ENCODE data around the gene MCM5. TPM values are rescaled to one million over a fixed set of nuclear protein-coding genes. Genes with fewer than 3 reads are reported as not detected.

MCM5 gene
- total and polyA plus RNA-seq, 2 experiments from 2014 or later, result 288 to 325 TPM

DNA sequence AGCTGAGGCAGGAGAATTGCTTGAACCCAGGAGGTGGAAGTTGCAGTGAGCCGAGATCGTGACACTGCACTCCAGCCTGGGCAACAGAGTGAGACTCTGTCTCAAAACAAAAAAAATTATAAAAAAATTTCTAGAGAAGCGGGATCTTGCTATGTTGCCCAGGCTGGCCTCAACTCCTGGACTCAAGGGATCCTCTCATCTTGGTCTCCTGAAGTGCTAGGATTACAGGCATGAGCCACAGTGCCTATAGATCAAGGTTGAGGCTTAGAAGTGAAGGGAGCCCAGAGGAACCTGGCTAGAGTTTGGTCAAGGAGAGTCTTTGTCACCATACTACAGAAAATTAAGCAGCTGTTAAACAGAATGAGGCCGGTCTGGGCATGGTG lies 1.4 kb upstream of the MCM5 start:
- peaks cover 46% of the 10 kb centered on the region for H3K36me3 Mint-ChIP-seq (ENCODE audit: low read depth)
- H3K9me2 ChIP-seq (ENCODE audit: insufficient read depth), result no peaks in the 10 kb centered on the region
- H3K4me1 Mint-ChIP-seq, result peaks cover 39% of the 10 kb centered on the region
- peak overlapping the region; percentile 26; the same call in 1 of the 3 replicates for H3K4me3 Mint-ChIP-seq
- no peak overlapping the region for H3K4me2 ChIP-seq
- TF ChIP-seq POLR2AphosphoS5 (IDR thresholded peaks at IDR 0.05; ENCODE audit: low read depth) (no peak), STAT1 (IDR thresholded peaks at IDR 0.05; ENCODE audit: unreplicated experiment) (no peak), CREB1 (CRISPR knock-in tag; IDR thresholded peaks at IDR 0.05; ENCODE audit: low read depth) (no peak), NANOG (IDR thresholded peaks at IDR 0.05; ENCODE audit: borderline replicate concordance) (no peak), JUNB (IDR thresholded peaks at IDR 0.05; ENCODE audit: unreplicated experiment) (no peak)
- TF ChIP-seq, protein P1, sequence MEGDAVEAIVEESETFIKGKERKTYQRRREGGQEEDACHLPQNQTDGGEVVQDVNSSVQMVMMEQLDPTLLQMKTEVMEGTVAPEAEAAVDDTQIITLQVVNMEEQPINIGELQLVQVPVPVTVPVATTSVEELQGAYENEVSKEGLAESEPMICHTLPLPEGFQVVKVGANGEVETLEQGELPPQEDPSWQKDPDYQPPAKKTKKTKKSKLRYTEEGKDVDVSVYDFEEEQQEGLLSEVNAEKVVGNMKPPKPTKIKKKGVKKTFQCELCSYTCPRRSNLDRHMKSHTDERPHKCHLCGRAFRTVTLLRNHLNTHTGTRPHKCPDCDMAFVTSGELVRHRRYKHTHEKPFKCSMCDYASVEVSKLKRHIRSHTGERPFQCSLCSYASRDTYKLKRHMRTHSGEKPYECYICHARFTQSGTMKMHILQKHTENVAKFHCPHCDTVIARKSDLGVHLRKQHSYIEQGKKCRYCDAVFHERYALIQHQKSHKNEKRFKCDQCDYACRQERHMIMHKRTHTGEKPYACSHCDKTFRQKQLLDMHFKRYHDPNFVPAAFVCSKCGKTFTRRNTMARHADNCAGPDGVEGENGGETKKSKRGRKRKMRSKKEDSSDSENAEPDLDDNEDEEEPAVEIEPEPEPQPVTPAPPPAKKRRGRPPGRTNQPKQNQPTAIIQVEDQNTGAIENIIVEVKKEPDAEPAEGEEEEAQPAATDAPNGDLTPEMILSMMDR (conservative IDR thresholded peaks at IDR 0.05; ENCODE audit: low read depth in 2 of 2), result no peak
- H3K27me3 ChIP-seq (ENCODE audit: insufficient read depth), result no peaks in the 10 kb centered on the region
- peaks cover 24% of the 10 kb centered on the region for H3K36me3 ChIP-seq (ENCODE audit: insufficient read depth)
- peaks cover 6% of the 10 kb centered on the region for H4K20me1 ChIP-seq (replicated peaks; ENCODE audit: insufficient read depth)
- H2AFZ ChIP-seq, result no peak overlapping the region
- H3F3A ChIP-seq (replicated peaks; ENCODE audit: low read depth), result no peaks in the 10 kb centered on the region; the same call in 1 of the 2 replicates
- H3K27me3 Mint-ChIP-seq (ENCODE audit: insufficient read depth, low read depth, poor library complexity), result peaks cover 20% of the 10 kb centered on the region
- H3K9me3 Mint-ChIP-seq, result no peaks in the 10 kb centered on the region
- H3K27ac ChIP-seq (ENCODE audit: low read depth), result no peak overlapping the region; the same call in 1 of the 2 replicates
- DNase-seq (ENCODE audit: low spot score) (no peak), ATAC-seq (no peak)
- H3K79me2 ChIP-seq (replicated peaks; ENCODE audit: insufficient read depth), result peaks cover 36% of the 10 kb centered on the region
- H3K4me3 ChIP-seq, result no peak overlapping the region
- H3K4me1 ChIP-seq (ENCODE audit: insufficient read depth), result peaks cover 24% of the 10 kb centered on the region
- peak overlapping the region; percentile 100; the same call in 1 of the 2 replicates for H3K27ac Mint-ChIP-seq

DNA sequence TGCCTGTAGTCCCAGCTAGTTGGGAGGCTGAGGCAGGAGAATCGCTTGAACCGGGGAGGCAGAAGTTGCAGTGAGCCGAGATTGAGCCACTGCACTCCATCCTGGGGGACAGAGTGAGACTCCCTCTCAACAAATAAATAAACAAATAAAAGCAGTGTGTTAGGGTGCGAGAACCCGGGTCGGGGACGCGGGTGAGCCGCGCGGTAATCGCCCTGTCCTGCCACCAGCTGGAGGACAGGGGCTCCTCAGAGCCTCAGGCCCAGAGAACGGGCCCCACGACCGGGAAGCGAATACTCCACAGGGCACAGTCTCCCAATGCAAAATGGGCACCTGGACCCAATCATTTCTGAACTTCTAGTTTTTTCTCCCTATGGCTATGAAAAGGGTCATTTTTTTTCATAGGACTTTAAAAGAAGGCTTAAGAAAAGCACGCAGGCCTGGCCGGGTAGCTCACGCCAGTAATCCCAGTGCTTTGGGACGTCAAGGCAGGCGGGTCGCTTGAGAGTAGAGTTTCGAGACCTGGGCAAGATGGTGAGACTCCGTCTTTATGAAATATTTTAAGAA lies 744 bp upstream of the MCM5 start:
- Mint-ChIP-seq H3K9me3 (no peaks in the 10 kb centered on the region), H3K27ac (peak overlapping the region; percentile 100), H3K4me1 (peaks cover 39% of the 10 kb centered on the region), H3K27me3 (ENCODE audit: insufficient read depth, low read depth, poor library complexity) (peaks cover 20% of the 10 kb centered on the region), H3K4me3 (peak overlapping the region; percentile 99), H3K36me3 (ENCODE audit: low read depth) (peaks cover 46% of the 10 kb centered on the region)
- H3K36me3 ChIP-seq (ENCODE audit: insufficient read depth), result peaks cover 30% of the 10 kb centered on the region
- H3K27ac ChIP-seq (ENCODE audit: low read depth), result peak overlapping the region; percentile 96
- DNase-seq (ENCODE audit: low spot score) (peak; percentile 52), ATAC-seq (peak; percentile 28)
- H2AFZ ChIP-seq, result no peak overlapping the region
- peak overlapping the region; percentile 76 for H3K4me2 ChIP-seq
- peaks cover 42% of the 10 kb centered on the region for H3K79me2 ChIP-seq (replicated peaks; ENCODE audit: insufficient read depth)
- peaks cover 8% of the 10 kb centered on the region for H4K20me1 ChIP-seq (replicated peaks; ENCODE audit: insufficient read depth)
- no peaks in the 10 kb centered on the region for H3K9me2 ChIP-seq (ENCODE audit: insufficient read depth)
- peak overlapping the region; percentile 79 for H3K4me3 ChIP-seq
- no peaks in the 10 kb centered on the region for H3K27me3 ChIP-seq (ENCODE audit: insufficient read depth)
- TF ChIP-seq, protein P2, sequence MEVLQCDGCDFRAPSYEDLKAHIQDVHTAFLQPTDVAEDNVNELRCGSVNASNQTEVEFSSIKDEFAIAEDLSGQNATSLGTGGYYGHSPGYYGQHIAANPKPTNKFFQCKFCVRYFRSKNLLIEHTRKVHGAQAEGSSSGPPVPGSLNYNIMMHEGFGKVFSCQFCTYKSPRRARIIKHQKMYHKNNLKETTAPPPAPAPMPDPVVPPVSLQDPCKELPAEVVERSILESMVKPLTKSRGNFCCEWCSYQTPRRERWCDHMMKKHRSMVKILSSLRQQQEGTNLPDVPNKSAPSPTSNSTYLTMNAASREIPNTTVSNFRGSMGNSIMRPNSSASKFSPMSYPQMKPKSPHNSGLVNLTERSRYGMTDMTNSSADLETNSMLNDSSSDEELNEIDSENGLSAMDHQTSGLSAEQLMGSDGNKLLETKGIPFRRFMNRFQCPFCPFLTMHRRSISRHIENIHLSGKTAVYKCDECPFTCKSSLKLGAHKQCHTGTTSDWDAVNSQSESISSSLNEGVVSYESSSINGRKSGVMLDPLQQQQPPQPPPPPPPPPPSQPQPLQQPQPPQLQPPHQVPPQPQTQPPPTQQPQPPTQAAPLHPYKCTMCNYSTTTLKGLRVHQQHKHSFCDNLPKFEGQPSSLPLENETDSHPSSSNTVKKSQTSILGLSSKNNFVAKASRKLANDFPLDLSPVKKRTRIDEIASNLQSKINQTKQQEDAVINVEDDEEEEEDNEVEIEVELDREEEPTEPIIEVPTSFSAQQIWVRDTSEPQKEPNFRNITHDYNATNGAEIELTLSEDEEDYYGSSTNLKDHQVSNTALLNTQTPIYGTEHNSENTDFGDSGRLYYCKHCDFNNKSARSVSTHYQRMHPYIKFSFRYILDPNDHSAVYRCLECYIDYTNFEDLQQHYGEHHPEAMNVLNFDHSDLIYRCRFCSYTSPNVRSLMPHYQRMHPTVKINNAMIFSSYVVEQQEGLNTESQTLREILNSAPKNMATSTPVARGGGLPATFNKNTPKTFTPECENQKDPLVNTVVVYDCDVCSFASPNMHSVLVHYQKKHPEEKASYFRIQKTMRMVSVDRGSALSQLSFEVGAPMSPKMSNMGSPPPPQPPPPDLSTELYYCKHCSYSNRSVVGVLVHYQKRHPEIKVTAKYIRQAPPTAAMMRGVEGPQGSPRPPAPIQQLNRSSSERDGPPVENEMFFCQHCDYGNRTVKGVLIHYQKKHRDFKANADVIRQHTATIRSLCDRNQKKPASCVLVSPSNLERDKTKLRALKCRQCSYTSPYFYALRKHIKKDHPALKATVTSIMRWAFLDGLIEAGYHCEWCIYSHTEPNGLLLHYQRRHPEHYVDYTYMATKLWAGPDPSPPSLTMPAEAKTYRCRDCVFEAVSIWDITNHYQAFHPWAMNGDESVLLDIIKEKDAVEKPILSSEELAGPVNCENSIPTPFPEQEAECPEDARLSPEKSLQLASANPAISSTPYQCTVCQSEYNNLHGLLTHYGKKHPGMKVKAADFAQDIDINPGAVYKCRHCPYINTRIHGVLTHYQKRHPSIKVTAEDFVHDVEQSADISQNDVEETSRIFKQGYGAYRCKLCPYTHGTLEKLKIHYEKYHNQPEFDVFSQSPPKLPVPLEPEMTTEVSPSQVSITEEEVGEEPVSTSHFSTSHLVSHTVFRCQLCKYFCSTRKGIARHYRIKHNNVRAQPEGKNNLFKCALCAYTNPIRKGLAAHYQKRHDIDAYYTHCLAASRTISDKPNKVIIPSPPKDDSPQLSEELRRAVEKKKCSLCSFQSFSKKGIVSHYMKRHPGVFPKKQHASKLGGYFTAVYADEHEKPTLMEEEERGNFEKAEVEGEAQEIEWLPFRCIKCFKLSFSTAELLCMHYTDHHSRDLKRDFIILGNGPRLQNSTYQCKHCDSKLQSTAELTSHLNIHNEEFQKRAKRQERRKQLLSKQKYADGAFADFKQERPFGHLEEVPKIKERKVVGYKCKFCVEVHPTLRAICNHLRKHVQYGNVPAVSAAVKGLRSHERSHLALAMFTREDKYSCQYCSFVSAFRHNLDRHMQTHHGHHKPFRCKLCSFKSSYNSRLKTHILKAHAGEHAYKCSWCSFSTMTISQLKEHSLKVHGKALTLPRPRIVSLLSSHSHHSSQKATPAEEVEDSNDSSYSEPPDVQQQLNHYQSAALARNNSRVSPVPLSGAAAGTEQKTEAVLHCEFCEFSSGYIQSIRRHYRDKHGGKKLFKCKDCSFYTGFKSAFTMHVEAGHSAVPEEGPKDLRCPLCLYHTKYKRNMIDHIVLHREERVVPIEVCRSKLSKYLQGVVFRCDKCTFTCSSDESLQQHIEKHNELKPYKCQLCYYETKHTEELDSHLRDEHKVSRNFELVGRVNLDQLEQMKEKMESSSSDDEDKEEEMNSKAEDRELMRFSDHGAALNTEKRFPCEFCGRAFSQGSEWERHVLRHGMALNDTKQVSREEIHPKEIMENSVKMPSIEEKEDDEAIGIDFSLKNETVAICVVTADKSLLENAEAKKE (CRISPR knock-in tag; IDR thresholded peaks at IDR 0.05), result no peak
- no peak for TF ChIP-seq EZH2phosphoT487 (IDR thresholded peaks at IDR 0.05; ENCODE audit: unreplicated experiment)
- TF ChIP-seq, protein P3, sequence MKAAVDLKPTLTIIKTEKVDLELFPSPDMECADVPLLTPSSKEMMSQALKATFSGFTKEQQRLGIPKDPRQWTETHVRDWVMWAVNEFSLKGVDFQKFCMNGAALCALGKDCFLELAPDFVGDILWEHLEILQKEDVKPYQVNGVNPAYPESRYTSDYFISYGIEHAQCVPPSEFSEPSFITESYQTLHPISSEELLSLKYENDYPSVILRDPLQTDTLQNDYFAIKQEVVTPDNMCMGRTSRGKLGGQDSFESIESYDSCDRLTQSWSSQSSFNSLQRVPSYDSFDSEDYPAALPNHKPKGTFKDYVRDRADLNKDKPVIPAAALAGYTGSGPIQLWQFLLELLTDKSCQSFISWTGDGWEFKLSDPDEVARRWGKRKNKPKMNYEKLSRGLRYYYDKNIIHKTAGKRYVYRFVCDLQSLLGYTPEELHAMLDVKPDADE (IDR thresholded peaks at IDR 0.05), result no peak
- no peaks in the 10 kb centered on the region; the same call in 1 of the 2 replicates for H3F3A ChIP-seq (replicated peaks; ENCODE audit: low read depth)
- peaks cover 24% of the 10 kb centered on the region for H3K4me1 ChIP-seq (ENCODE audit: insufficient read depth)

Data from GM23338 (cell line).